NOMO-1 treated with dmso at 0.1 percent for 144 hours (cell line): Measurements from ENCODE around the gene MYRIP.
"Not testable (repeated sequence)": the region's sequence is repeated elsewhere in the genome, so short reads cannot be mapped to it uniquely, and the experiment has no call there.

Experiments used
- DNase-seq: peaks from one replicate; lab custom pipeline; 2025; ENCODE audit not compliant: unreplicated experiment; lab: John Stamatoyannopoulos, UW

MYRIP gene

GRCh38 chr3:40264451-40264850 is 455.0 kb downstream of the MYRIP start:
- DNase-seq = no peak

GRCh38 chr3:40265181-40265580 is 455.8 kb downstream of the MYRIP start:
- DNase-seq = no peak

DNA sequence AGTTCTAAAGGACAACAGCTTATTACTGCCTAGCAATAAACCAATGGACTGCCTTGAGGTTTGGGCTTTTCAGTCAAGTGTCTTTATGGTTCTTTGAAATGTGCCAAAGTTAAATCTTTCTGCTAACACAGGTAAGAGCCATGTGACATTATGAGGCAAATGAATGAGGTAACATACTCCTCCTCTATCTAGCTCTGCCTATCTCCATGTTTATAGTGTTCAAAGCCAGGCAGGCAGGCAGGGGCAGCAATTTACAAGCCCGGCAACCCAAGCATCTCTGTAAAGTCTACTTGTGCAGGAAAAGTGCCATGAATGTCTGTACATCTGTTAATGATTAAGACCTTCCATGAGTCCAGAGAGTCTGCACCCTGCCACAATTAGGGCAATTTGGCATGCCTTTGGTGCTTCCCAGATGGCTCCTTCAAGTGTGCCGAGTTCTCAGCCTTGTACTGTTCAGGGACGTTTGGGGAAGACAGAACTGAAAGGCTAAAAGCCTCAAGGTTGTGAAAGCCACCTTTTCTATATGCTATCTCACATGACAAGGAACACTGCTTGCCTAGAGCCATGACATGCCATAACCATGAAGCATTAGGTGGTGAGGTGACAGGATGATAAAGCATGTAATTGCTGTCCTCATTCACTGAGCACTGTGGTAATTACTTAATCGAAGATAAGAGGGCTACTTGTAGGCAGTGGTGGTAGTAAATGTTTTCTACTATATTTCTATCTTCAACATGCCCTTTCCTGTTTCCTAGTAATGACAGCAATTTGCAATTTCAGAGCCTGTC is 458.7 kb downstream of the MYRIP start:
- DNase-seq = no peak

- DNase-seq = no peak
Observed at GRCh38 chr3:40268802-40269524, 459.6 kb downstream of the MYRIP start.

GRCh38 chr3:40278791-40279190 is 469.4 kb downstream of the MYRIP start:
- DNase-seq = no peak

DNA sequence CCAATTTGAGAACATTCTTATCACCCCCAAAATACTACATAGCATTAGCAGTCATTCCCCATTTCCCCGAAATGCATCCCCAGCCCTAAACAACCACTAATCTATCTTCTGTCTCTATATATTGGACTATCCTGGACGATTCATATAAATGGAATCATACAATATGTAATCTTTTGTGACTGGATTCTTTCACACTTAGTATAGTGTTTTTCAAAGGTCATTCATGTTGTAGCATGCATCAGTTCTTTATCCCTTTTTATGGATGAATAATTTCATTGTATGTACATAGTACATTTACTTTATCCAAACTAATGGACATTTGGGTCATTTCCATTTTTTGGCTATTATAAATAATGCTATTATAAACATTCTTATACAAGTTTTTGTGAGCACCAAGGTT is 472.6 kb downstream of the MYRIP start:
- no peak for DNase-seq

DNA sequence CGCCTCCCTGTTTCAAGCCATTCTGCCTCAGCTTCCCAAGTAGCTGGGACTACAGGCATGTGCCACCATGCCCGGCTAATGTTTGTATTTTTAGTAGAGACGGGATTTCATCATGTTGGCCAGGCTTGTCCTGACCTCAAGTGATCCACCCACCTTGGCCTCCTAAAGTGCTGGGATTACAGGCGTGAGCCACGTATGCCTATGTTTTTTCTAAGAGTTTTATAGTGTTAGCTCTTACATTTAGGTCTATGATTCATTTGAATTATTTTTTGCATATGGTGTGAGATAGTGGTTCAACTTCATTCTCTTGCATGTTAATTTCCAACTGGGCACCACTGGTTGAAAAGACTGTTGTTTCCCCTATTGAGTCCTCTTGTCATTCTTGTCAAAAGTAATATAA is 473.6 kb downstream of the MYRIP start:
- not testable (repeated sequence) for DNase-seq

GRCh38 chr3:40287248-40287647 is 477.8 kb downstream of the MYRIP start:
- DNase-seq = no peak

DNA sequence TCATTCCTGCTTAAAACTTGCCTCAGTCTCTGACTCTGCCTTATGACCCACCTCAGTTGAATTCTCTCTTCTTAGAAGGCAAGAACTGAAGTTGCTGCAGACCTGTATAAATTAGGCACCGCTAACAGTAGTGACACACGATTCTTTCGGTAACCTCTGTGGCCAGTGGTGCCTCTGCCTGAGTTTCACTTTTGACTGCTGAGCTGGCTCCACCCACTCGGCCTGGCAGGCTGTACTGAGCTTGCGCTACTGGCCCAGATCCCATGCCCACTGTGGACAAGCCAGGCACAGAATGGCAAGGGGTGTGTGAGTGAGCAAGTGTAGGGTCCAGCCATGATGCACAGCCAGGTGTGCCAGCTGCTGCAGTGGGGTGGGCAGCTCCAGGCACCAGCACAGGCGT is 481.0 kb downstream of the MYRIP start:
- no peak for DNase-seq

DNA sequence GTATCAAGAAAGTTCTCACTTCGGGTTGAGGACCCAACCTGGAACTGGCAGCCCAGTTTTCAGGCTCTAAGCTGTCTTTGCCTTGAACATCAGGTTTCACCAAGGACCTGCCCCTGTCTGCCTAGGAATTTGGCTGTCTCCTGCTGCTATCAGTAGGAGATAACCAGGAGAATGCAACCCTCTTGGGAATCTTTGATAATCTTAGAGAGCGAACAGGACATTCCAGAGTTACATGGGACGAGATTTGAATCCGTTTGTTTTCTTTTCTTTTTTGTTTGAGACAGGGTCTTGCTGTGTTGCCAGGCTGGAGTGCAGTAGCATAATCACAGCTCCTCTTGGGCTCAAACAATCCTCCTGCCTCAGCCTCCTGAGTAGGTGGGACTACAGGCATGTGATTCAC is 482.1 kb downstream of the MYRIP start:
- no peak for DNase-seq

DNA sequence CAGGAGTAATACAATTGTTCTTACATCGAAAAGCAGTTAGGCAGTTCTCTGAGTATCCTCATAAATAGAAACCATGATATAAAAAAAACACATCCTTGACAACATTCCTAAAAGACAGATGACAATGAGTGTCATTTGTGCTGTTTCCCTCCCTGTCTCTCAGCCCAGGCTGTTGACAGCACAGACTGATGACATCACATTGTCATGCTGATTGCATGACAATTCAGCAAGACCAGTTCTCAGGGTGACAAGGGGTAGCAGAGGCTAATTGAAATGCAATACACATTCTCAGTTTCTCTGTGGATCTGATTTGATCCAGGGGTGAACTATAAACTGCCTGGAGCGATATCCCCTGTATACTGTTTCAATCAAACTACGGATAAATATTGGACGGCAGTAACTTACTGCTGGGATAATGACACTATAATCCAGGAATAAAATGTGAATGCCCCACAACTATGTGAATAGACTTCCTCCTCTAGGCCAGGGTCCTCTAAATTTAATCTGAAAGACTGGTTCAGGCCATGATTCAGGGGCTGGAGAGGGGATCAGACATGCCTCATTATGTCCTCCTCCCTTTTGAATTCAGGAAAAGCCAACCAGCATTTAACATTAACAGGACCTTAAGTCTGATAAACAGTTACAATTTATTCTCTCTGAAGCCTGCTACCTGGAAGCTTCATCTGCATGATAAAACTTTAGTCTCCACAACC is 483.4 kb downstream of the MYRIP start:
- DNase-seq = no peak

- no peak for DNase-seq
Observed at GRCh38 chr3:40294434-40294833, 485.0 kb downstream of the MYRIP start.

GRCh38 chr3:40298075-40298474 is 488.7 kb downstream of the MYRIP start:
- no peak for DNase-seq

DNA sequence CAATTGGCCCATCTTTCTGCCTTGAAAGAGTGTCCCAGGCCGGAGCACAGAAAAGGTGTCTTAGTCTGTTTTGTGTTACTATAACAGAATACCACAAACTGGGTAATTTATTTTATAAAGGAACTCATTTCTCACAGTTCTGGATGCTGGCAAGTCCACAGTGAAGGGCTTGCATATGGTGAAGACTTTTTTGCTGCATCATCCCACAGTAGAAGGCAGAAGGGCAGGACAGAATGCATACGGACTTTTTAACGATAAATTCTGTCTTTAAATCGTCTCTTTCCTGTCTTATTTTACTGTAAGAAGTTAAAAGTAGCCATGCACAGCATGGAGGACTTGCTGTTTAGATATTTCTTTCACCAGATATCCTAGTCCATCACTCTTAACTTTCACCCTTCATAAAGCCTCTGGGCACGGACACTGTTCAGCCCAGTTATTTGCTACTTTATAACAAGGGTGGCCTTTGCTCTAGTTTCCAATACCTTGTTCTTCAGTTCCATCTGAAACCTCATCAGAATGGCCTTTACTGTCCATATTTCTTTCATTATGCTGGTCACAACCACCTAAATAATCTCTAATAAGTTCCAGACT is 489.8 kb downstream of the MYRIP start:
- DNase-seq = no peak

DNA sequence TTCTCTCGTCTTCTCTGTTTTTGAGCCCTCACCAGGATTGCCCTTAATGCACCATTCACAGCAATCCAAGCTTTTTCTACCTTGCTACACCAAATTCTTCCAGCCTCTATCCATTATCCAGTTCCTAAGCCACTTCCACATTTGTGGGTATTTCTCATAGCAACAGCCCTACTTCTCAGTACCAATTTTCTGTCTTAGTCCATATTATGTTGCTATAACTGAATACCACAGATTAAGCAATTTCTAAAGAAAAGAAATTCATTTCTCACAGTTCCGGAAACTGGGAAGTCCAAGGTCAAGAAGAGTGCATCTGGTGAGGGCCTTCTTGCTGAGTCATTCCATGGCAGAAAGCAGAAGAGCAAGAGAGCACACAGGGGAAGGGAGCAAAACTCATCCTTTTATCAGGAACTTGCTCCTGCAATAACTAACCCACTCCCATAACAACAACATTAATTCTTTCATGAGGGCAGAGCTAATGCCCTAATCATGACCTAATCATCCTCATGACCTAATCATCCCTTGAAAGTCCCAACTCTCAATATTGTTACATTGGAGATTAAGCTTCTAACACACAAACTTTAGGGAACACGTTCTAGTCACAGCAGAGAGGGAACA is 490.4 kb downstream of the MYRIP start:
- peak; percentile 78 for DNase-seq

DNA sequence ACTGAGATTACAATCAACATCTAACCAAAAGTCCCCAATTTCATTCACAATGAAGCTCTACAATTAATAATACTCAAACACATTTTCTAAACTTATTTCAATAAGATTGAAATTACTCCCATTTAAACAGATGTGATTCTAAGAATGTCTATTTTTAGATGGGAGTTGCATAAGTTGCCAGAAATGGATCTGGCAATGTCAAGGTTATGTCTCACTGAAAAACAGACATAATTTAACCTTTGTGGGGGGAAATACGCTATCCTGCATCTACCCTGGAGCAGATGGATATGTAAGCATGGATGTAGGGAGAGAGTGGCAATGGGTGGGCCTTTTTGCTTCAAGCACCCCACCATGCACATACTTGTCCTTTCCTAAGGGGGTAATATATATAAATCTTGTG is 493.4 kb downstream of the MYRIP start:
- no peak for DNase-seq

- no peak for DNase-seq
Observed at GRCh38 chr3:40304352-40304751, 494.9 kb downstream of the MYRIP start.

- DNase-seq = no peak
Observed at GRCh38 chr3:40306336-40306735, 496.9 kb downstream of the MYRIP start.

- DNase-seq = no peak
Observed at GRCh38 chr3:40307176-40307575, 497.8 kb downstream of the MYRIP start.

DNA sequence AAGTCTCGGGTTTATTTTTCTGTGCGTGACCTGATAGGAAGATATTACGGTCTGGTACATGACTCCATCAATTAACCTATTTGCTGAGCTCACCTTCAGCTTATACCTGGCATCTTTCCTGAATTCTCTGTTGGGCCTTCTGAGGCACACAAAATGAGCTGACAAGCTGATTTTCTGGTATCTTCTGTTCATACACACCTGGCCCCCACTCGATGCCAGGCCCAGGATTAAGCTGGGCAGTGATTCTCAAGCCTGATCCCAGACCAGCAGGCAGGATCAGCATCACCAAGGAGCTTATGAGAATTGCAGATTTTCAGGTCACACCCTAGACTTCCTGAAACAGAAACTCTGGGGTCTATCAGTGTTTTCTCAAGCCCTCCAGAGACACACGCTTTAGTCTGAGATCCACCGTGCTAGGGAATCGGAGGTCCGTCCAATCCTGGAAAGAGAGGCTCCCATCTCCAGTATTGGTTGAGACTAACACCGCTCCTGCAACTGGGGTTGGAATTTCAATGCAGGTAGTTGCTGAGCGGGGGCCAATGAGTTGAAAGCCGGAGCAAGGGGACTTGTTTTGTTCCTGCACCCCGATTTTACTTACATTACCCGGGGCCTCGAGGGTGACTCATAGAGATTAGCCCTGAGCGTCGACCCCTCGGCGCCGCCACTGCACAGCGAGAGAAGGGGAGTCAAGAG is 499.5 kb downstream of the MYRIP start:
- DNase-seq = no peak
